Activated gamma-delta T cell treated with Interleukin-2 at 50 U/mL for 16 hours (primary cell): ENCODE measurements around the gene EIF4A2.

Experiments used
- DNase-seq: peaks from one replicate; pipeline ENCODE4 v3.0.0-alpha.2; 2020

Gene EIF4A2

DNA sequence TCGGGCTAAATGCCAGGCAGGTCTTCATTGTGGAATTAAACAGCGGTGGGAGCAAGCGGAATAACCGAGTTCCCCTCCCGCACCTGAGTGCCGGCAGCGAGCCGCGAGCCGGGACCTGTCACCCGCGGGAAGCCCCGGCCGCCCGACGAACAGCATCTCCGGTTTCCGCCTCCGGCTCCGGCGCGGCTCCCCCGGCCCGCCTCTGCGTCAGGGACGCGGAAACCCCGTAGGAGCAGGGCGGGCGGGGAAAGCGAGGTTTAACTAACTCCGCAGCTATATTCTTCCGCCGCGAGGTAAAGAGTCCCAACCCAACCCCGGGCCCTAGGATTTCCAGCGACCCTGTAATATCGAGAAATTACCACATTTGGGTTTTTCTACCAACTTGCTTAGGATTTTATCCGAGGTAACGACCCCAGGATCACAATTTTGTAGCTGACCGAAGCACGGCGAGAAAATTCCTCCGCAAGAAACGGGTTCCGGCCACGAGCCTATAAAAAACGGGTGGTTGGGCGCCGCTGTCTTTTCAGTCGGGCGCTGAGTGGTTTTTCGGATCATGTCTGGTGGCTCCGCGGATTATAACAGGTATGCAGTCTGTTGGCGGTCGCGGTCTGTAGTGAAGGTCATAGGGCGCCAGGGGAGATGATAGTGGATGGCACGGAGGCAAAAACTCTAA, at the start of gene EIF4A2:
EIF4A2 (plus strand) TSS at position 520 of the 673 bp plus-strand sequence; CDS start at position 554, 34 bp downstream.
- peak; percentile 86 for DNase-seq

- DNase-seq: no peak
These were observed 40.6 kb upstream of the EIF4A2 start for GRCh38 chr3:186742618-186743380.

GRCh38 chr3:186743666-186744065, 39.7 kb upstream of the EIF4A2 start:
- DNase-seq: no peak

- DNase-seq: no peak
These were observed 37.4 kb upstream of the EIF4A2 start for GRCh38 chr3:186746008-186746407.

DNA sequence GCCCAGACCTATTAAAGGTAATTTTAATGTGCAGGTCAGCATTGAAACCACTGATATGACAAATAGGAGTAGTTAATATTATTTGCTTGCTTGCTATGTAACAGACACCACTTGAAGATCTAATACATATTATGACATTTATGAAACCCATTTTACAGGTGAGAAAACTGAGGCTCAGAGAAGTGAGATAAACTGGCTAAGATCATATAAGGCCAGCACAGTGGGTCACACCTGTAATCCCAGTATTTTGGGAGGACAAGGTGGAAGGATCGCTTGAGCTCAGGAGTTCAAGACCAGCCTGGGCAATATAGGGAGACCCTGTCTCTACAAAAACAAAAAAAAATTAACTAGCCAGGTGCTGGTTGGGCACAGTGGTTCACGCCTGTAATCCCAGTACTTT, 33.1 kb upstream of the EIF4A2 start:
- no peak for DNase-seq

GRCh38 chr3:186751480-186751879, 31.9 kb upstream of the EIF4A2 start:
- DNase-seq: no peak

DNA sequence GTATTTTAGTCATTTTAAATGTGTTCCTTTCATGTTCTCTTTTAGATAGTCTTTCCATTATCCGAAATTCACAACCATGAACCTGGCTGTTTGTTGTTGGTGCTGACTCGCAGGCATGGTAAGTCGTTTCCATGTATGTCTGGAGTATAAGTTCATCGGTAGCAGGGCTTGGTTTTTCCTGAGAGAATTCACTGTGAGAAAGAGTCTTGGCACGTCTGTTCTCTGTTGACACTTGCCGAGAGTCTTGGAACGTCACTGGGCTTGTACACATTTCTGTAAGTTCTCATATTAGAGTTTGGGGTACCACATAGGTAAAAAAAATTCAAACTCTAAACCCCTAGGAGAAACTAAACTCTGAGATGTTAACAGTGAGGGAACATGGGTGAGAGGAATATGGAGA, 29.4 kb upstream of the EIF4A2 start:
- no peak for DNase-seq

DNA sequence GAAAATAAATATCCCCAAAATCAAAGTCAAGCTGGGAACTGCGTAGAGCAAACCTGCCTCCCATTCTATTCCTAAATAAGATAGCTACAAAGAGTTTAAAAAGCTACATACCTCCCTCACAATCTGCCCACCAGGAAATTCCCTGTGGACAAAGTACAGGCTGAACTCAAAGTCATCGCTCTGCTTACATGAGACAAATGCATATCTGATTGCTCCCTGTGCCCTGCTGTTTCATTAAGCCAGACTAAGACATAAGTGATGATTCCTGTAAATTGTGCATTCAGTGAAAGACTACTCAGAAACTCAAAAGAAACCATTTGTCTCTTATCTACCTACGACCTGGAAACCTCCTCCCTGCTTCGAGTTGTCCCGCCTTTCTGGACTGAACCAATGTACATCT, 28.5 kb upstream of the EIF4A2 start:
- no peak for DNase-seq

GRCh38 chr3:186757214-186757613, 26.2 kb upstream of the EIF4A2 start:
- no peak for DNase-seq

- no peak for DNase-seq
These were observed 25.6 kb upstream of the EIF4A2 start for GRCh38 chr3:186757686-186758220.

DNA sequence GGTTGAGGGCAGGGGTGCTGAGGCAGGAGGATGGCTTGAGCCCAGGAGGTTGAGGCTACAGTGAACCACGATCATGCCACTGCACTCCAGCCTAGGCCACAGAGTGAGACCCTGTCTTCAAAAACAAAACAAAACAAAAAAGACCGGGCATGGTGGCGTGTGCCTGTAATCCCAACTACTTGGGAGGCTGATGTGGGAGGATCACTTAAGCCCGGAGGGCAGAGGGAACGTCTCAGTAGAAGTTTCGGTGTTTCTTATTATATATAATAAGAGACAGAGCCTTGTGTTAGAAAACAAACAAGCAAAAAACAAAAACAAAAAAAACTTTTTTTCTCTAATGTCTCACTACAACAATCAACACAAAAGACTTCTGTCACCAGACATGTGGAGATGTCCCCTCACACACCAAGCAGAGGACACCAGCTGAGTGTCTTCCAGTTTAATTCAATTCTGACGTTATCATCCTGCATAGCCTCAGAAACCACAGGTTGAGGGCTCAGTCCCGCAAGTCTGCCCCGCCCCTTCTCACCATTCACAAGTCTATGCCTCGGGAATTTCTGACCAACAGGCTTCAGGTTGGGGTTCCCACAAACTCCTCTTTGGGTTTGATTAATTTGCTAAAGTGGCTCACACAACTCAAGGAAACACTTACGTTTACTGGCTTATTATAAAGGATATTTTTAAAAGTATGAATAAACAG, 24.0 kb upstream of the EIF4A2 start:
- no peak for DNase-seq

DNA sequence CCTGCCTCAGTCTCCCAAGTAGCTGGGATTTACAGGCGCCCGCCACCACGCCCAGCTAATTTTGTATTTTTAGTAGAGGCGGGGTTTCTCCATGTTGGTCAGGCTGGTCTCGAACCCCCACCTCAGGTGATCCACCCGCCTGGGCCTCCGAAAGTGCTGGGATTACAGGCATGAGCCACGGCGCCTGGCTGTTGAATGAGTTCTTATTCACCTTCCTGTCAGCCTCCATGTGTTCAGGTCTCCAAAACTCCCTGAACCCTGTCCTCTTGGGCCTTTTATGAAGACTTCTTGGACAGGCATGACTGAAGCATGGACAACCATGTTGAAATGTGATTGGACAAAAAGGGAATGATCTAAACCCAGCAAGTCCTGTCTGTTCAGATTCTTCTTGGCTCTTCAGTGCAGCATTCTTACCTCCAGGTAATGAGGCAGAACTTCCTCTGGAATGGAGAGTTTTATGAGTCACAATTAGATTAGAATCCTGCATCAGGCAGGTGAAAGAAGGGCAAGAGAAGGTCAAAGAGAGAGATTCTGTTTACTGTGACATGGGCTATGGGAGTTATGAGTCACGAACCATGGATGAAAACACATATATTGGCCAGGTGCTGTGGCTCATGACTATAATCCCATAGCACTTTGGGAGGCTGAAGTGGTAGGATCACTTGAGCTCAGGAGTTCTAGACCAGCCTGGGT, 23.1 kb upstream of the EIF4A2 start:
- no peak for DNase-seq

DNA sequence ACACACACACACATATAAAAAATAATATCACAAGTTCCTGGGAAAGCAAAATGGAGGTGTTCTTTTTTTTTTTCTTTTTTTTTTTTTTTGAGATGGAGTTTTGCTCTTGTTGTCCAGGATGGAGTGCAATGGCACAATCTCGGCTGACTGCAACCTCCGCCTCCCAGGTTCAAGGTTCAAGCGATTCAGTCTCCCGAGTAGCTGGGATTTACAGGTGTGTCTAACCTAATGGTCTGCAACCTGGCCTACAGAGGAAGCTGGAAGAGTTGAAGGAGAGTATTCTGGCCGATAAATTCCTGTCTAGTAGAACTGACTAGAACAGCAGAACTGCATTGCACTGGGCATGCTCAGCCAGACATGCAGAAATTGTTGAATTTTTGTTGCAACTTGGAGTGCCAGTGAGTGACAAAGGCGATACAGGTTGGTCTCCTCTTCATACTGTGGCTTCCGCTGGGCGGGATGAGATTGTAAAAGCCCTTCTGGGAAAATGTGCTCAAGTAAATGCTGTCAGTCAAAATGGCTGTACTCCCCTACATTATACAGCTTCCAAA, 22.4 kb upstream of the EIF4A2 start:
- no peak for DNase-seq

DNA sequence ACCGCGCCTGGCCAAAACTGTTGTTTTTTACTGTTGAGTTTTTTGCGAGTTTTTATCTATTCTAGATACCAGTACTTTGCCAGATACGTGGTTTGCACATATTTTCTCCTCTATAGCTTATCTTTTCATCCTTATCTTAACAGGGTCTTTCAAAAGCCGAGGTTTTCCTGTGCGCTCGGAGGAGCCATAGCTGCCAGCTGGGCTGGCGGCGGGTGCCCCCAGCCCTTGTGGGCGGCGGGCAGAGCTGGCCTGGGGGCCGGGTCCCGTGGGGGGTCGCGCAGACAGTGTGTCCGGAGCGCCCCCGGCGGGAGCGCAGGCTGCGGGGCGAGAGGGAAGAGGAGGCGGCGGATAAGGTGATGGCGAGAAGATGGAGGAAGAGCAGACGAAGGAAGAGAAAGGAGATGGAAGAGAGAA, 11.1 kb upstream of the EIF4A2 start:
- peak; percentile 6 for DNase-seq

- DNase-seq: peak; percentile 60
These were observed 10.5 kb upstream of the EIF4A2 start for GRCh38 chr3:186772701-186773417.

DNA sequence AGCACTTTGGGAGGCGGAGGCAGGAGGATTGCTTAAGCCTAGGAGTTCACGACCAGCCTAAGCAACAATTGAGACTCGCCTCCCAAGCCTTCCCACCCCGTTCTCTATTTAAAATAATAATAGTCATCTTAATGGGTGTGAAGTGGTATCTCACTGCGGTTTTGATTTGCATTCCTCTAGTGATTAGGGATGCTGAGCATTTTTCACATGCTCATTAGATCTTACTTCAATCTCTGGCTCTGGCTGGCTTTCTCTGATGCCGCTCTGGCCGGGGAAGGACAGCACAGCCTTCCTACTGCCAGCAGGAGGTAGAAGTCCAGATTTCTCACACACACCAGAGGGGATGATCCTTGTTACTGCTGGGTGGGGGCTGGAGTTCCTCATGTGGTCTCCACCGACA, 7.4 kb upstream of the EIF4A2 start:
- no peak for DNase-seq

- DNase-seq: no peak
These were observed 4.2 kb upstream of the EIF4A2 start for GRCh38 chr3:186779204-186779603.

DNA sequence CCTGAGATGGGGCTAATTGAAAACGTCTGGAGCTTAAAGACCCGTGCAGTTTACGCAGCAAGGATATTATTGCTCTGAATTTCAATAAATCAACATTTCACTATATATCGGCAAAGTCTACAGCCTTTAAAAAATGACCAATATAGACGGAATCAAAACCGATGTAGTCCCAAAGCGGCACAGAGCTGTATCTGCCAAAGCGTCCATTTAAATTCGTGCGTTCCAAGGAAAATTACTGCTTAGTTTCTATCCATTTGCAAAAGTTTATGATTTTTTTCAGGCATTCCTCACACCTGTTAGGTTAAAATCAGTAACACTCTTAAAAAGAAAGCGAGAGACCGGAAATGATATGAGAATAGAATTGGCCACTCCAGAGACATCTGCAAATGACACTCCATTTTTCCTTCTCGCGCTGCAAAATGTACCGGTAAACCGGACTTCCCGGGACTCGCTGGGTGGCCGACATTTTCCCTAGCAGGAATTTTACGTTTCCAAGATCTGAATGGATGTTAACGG, 777 bp upstream of the EIF4A2 start:
- DNase-seq: no peak

DNA sequence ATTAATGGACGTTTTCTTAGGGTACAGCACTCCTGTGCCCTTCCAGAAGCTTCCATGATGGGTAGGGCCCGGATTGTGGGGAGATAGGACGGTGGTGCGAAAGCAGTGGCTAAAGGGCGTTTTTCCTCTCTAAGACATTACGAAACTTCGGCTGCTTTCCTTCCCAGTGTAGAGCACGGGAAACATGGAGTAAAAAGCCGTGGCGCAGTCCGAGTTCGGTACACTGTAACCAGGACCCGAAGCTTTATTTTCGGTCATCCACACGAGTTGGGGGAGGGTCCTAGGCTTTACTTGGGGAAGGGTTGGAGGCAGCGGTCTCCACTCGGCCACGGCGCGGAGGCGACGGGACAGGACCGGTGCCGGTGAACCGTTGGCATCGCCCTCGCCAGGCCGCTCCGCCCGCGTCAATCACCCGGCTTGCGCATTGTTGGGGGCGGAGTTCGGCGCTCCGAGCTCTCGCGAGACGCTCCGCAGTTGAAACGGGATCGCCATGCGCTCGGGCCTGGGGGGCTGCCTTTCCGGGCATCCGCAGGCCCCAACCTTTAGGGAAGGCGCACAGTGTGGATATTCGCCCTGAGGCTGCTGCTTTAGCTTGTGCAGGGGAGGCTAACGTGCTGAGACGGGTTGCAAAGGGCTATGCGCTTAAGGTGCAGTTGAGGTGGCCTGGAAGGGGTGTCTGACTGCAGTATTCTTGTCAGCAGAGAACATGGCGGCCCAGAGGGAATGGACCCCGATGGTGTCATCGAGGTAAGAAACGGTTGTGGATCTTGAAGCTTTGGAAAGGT, 546 bp downstream of the EIF4A2 start:
- DNase-seq: peak; percentile 79

DNA sequence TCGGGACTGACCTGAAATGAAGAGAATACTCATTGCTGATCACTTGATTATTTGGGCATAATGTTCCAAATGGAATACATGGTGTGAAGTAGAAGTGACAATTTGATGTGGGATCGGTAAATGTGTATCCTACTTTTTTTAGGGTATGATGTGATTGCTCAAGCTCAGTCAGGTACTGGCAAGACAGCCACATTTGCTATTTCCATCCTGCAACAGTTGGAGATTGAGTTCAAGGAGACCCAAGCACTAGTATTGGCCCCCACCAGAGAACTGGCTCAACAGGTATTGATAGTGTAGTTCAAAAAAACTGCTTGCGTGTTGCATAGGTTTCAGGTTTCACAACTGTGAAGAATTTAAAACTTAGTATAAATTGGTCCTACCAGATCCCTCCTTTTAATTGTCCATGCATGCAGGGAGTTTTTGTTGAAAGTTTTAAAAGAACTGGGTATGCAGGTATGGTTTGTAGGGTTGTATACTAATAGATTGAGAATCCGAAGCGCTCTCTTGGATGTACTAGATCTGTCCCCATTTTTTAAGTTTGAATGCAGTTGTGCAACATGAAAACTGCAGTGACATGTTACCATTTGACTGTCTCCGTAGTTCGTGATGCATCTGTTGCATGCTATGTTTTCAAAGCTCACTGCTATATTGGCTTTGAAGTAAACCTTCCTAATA, 1.6 kb downstream of the EIF4A2 start:
- no peak for DNase-seq
